HG03025 (cell line): ENCODE data around the gene OR52N5.

Experiments used
- ATAC-seq: cut with Tn5 transposase; IDR thresholded peaks from one replicate; pipeline ENCODE4 v1.9.1; 2021; ENCODE audit warnings: mild to moderate bottlenecking, moderate library complexity; ENCODE audit not compliant: unreplicated experiment, low FRiP score

Gene OR52N5

DNA sequence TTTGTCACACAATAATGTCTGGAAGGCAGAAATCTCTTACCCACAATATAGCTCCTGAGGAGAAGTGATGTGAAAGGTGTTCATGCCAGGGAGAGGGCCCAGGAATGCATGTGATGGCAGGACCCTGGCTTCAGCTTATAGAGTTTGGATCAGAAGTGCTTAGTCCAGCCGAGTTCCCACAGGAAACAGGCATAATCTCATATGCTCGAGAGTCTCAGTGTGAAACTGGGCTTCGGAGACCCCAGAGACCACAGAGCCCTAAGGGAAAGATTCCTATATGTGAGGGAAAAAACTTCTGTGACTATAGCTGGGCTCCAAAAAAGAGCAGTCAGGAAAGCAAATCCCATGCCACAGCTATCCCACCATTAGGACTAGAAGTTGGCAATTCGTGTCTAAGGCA lies at the start of gene OR52N5:
OR52N5 (minus strand) TSS at position 101 of the 400 bp plus-strand sequence. CDS start 4,721 bp downstream, outside the sequence.
- ATAC-seq = no peak

DNA sequence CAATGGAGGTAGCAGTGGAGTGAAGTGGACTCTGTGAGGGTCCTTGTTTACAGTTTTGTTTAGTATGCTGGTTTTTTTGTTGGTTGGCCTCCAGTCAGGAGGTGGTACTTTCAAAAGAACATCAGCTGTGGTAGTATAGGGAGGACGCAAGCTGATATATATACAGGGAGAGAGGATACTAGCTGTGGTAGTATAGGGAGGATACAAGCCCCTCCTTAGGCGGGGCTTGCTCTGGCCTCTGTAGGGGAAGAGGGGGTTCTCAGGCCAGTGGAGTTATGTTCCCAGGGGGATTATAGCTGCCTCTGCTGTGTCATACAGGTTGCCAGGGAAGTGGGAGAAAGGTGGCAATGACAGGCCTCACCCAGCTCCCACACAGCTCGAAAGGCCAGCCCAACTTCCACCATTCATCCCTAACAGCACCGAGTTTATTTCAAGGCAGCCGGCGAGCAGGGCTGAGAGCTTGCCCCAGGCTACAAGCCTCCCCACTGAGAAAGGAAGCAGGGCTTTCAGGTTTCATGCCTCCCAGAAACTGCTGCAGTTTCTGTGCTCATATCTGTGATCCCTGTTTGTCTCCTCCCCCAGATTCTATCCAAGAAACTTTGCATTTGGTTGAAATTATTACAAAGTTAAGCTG lies 48.2 kb upstream of the OR52N5 start:
- ATAC-seq = no peak

DNA sequence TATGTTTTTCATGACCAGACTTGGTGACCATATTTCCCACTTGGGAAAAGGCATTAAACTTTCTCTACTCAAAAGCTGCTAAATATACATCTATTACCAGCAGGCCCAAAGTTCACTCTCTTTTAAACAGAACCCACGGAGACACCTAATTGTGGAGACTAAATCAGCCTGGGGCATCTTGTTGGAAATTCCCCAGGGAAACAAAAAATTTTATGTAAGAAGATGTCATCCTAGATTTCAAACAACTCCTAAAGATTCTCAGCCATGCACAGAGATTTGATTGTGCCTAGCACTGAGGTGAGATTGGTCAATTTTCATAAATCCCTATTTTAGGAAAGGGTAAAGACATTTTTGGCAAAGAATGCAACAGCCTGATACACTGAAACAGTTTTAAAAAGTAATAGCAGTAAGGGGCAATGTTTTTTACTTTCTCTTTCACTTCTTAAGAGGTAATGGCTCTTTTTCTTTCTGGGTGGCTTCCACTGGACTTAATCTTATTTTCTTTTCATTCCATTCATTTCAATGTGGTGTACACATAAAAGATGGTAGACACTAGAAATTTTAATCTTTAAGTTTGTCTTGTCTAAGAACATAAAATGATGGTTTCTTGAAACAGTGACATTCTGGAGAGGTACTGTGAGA lies 35.2 kb upstream of the OR52N5 start:
- no peak for ATAC-seq

DNA sequence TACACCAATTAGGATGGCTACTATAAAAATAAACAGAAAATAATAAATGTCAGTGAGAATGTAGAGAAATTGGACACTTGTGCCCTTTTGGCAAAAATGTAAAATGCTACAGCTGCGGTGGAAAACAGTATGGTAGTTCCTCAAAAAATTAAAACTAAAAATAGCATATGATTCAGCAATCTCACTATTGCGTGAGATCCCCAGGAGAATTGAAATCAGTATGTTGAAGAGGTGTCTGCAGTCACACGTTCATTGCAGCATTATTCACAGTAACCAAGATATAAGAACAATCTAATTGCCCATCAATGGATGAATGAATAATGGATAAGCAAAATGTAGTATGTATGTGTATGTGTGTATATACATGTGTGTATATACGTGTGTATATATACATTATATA lies 32.4 kb upstream of the OR52N5 start:
- no peak for ATAC-seq

DNA sequence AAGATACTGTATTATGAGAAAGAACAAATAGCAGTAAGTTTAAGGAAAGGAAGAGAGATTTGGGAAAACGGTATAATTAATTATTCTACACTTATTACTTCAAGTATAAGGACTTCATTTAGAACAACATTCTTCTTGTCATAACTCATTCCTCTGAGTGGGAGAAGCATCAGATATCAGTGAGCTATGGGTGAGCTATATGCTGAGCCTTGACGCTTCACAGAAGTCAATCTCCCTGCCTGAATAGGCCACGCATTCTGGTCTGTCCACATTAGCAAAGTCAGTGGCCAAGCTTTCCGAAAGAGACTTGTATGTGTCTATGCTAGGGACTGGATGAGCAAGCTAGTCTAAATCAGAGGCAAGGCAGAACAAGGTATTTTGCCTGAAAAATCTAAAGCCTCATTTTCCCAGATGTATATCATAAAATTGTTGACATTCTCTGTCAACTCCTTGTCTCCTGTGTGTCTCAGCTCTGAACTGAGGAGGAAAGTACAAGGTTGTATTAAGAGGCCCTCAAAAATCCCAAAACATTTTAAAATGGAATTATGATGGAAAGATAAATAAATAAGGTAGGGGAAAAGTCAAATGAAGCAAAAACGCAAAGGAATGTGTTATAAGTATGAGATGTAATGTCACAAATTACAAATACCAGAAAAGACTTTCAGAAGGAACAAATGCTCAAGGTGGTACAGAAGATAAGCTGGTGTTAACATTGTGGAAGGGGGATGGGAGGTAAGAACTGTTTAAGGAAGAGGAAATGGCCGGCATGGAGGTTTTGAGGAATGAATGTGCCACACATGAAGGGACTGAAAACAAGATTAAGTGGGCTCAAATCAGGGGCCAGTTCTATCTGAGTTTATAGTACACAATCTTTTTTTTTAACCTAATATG lies 27.0 kb upstream of the OR52N5 start:
- no peak for ATAC-seq

DNA sequence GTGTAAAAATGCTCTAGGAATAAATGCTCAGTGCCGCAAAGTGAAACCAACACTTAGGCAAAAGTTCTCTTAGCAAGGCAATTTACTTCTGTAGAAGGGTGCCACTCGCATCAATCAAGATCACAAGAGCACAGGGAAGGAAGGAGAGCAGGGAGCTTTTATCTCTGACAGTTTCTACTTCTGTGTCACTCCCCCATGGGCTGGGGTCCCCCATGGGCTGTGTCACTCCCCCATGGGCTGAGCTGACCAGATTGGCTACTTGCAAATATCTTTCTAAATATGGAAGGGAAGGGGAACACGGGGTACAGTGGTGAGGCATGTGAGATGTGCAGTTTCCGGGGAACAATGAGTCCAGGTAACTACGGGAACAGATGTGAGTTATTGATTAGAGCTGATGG lies 26.0 kb upstream of the OR52N5 start:
- ATAC-seq = no peak

DNA sequence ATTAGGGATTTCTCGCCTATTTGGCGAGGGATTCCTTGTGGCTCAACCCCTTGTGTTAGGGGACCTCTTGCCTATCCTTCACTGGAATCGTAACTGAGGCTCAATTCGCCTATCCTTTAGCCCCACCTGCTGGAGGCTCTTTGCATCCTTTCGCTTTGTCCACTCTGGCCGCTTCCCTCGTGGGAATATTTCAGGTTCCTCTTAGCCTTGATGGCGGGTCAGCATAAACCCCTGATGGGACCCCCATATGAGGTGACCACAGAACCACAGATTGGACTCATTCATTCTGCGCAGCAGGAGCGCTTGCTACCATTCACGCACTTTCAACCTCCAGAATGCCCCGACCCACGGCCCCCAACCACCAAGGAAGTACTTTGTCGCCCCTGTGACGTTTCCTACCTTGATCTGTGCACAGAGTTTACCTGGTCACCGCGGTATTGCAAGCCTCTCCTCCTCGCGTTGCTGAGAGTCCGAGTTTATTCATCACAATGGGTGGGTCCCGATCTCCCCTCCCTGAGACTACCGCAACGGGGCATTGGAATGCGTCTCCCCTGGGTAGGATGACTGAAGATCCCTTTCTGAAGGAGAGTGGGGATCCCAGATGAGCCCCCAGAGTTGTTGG lies 25.5 kb upstream of the OR52N5 start, which contains the start of gene OR52N2:
OR52N2 (plus strand) TSS at position 425 of the 622 bp plus-strand sequence. CDS start 11,412 bp downstream, outside the sequence.
- peak; percentile 91 for ATAC-seq

DNA sequence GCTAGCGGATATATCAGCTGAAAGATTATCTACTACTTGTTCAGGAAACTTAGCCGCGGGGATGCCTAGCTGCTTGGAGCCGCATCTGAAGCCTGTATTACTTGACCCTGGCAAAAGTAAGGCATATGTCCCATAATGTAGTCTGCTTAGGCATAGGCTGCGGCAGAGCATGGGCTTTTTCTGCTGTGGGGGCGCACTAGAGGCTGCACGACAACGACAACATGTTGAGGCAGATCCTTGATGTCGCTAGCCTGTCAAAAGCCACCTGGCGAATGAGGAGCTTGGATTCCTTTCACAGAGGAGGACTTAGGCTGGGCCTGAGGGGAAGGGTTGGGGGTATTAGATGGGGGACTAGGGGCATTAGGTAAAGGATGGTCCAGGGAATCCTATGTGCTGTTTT lies 24.4 kb upstream of the OR52N5 start:
- no peak for ATAC-seq

DNA sequence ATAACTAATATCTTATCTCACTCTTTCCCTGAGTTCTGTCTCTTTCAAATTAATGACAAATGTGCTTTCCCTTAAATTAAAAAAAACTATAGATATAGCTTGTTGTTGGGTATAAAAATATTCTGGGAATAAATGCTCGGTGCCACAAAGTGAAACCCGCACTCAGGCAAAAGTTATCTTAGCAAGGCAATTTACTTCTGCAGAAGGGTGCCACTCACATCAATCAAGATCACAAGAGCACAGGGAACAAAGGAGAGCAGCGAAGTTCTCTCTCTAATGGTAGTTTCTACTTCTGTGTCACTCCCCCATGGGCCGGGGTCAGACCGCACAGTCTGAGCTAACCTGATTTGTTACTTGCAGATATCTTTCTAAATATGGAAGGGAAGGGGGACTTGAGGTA lies 20.8 kb upstream of the OR52N5 start:
- ATAC-seq = no peak

DNA sequence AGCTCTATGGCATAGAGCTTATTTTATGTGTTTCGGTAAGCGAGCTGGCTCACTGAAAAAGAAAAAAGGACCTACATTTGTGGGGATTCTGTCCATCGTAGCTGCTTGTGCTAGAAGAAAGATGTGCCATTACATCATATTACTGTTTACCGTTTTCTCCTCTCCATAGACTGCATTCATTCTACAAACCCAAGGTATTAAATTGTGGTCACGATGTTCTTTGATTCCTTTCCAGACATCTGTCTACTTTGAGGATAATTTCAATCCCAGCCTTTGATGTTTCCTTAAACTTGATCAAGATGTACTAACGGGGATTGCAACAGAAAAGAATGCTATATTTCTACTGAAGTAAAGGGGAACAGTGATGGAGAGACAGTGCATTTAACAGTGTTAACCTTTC lies 13.4 kb upstream of the OR52N5 start:
- ATAC-seq = no peak

DNA sequence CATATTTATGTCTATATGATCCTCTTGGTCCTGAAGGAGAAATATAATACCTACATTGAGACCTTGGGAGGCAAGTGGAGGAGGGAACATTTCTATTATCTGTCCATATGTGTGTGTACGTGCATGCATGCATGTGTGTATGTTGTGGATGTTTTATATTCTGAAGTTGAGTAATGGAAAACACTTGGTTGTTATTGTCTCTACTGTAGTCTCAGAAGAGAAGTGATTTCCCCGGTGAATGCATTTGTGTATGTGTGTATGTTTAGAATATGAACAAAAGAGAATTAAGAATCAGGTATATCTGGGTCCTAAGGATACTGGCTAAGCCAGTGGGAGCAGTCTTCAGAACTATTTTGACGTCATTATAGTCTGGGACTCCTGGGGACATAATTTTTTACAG lies 8.0 kb upstream of the OR52N5 start, which contains the start of gene OR52N1:
OR52N1 (minus strand) TSS at position 101 of the 400 bp plus-strand sequence. CDS start 2,449 bp downstream, outside the sequence.
- no peak for ATAC-seq

DNA sequence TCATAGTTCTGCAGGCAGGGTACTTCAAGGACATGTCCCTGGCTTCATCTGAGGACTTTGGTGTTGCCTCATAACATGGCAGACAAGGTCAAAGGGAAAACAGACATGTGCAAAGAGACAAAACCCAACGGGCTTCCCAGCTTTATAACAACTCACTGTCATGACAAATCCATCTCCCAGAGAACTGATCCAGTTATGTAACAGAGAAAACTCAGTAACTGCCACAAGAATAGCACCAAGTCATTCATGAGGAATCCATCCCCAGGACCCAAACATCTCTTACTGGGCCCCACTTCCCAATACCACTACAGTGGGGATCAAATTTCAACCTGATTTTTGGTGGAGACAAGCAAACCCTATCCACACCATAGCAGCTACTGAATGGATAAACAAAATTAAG lies 16.1 kb downstream of the OR52N5 start:
- no peak for ATAC-seq

DNA sequence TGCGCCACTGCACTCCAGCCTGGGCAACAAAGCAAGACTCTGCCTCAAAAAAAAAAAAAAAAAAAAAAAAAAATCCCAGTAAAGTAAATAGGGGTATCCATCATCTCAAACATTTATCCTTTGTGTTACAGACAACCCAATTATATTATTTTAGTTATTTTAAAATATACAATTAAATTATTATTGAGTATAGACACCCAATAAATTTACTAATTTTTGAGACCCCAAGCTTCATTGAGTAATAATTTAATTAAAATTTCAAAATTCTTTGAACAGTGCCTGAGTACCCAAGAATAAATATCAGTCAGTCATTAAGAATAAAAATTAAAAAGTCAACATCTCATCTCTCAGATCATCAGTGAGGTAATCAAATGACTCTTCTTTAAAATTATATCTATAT lies 29.2 kb downstream of the OR52N5 start, which contains the start of gene OR52N4:
OR52N4 (plus strand) TSS at position 301 of the 400 bp plus-strand sequence. CDS start 498 bp downstream, outside the sequence.
- no peak for ATAC-seq

DNA sequence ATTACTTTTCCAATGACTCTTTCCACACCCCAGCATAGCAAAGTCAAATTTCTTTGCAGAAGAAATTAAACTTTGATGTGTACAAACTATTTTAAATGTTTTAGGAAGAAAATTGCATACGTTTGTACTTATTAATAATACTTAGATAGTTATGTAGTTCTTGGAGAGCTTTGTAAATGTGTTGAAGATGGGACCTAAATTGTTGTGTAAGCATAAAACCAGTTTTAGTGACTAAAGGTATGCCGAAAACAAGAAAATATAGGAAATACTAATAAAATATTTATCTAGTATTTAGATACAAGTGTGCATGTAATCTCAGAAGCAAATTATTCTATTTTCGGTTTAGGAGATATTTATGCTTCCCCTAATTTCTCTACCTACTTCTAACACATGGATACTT lies 33.3 kb downstream of the OR52N5 start:
- ATAC-seq = no peak

DNA sequence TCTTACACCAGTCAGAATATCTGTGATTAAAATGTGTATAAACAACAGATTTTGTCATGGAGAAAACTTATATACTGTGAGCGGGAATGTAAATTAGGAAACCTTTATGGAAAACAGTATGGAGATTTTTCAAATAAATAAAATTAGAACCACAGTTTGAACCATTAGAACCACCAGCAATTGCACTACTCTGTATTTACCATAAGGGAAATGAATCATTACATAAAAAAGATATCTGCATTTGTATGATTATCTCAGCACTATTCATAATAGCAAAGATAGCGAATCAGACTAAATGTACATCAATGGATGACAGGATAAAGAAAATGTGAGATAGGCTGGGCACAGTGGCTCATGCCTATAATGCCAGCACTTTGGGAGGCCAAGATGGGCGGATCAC lies 36.5 kb downstream of the OR52N5 start:
- no peak for ATAC-seq

DNA sequence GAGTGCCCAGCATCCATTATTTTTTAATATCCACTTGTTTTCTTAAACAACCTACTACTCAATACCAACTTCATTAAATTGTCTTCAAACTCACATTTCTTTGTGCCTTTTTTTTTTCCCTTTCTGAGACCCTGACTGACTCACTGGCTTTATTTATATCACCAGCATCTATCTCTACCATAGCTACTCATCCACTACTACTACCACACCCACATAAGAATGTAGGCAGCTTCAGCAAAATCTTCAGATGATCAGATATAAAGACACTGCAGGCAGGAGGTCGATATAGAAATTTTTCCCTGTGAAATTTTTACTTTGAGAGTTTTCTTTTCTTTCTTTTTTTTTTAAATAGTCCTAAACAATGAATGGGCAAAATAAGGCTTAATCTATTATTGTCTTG lies 44.7 kb downstream of the OR52N5 start:
- ATAC-seq = no peak

DNA sequence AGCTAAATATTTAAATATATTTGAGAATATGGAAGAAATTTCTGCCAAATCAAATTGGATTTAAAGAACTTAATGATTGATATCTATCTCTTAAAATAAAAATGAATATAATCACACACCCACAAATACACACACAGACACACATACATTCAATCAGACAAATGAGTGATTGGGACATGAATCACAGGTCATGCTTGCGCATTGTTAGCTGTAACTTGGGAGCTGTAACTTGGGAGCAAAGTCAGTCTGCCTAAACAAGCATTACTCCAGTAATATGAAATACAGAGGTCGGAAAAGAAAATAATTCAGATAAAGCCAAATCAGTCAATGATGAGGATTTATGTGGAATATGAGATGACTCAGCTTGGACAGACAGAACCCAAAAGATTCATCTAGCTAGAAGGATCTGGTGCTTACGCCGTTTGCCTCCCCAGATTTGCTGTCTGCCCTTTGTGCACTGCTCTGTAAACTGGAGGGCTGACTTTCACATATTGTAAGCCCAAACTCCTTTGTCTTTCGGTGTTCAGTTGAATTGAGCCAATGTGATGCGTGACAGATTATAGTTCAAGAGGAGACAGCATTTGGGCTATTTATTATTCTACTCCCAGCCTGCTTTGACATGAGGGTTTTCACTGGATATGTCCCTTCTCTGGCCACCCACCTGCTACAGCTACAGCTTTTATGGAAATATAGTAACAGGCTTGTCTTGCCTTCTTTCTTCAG lies 45.3 kb downstream of the OR52N5 start:
- no peak for ATAC-seq

DNA sequence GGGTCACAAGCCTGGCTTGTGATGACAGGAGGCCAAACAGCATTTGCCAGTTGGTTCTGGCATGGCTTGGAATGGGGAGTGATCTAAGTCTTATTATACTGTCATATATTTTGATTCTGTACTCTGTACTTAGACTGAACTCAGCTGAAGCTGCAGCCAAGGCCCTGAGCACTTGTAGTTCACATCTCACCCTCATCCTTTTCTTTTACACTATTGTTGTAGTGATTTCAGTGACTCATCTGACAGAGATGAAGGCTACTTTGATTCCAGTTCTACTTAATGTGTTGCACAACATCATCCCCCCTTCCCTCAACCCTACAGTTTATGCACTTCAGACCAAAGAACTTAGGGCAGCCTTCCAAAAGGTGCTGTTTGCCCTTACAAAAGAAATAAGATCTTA lies 46.1 kb downstream of the OR52N5 start:
- ATAC-seq = no peak

DNA sequence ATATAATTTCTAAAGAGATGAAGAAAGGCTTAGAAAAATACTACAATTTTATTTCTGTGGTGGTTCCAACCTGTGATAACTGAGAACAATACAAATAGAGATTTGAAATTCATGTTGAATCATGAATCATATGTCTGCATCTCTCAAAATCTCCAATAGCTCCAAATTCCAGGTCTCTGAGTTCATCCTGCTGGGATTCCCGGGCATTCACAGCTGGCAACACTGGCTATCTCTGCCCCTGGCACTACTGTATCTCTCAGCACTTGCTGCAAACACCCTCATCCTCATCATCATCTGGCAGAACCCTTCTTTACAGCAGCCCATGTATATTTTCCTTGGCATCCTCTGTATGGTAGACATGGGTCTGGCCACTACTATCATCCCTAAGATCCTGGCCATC lies 46.8 kb downstream of the OR52N5 start, which contains the start of gene OR56B1:
OR56B1 (plus strand) TSS at position 53 of the 400 bp plus-strand sequence; CDS start at position 122, 69 bp downstream.
- no peak for ATAC-seq

DNA sequence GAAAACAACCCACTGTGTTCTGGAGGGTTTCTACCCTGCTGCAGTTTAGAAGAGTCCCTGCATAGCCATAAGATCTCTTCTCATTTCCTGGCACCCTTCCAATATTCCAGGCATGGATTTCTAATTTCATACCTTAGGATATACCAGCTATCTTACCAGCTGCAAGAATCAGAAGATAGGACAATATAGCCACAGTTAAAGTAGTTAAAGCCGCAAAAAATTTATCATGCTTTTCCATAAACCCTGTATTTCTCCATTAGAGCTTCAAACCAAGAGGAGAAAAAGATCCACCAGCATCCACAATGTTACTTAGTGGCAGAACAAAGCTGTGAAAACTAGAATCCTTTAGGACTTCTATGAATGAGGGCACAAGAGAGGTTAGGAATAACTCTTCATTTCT lies 55.5 kb downstream of the OR52N5 start:
- no peak for ATAC-seq
